OCI-LY1 (cell line): ENCODE measurements around the gene GFI1.
A peak's percentile ranks its signal among the peaks of the same experiment; 100 is the strongest.

Experiments used
- H2AFZ ChIP-seq: fragments of 200-600 bp; sonication (generic), shearing (Covaris generic); 2 replicates; pipeline ENCODE4 v1.6.0; 2014; ENCODE audit warnings: antibody characterized with exemption, mild to moderate bottlenecking, low read length
- H3F3A ChIP-seq: fragments of 200-600 bp; sonication (generic), shearing (Covaris generic); 2 replicates; pipeline ENCODE4 v1.6.0; 2014; ENCODE audit warnings: mild to moderate bottlenecking, antibody characterized with exemption, low read length, moderate library complexity; ENCODE audit not compliant: insufficient read depth
- H3K27ac ChIP-seq: fragments of 200-600 bp; sonication (generic); 2 replicates; pipeline ENCODE4 v1.5.1; 2014; ENCODE audit warnings: low read length, mixed run types, mild to moderate bottlenecking, low read depth; ENCODE audit not compliant: poor library complexity, severe bottlenecking
- H3K27me3 ChIP-seq: fragments of 200-600 bp; sonication (generic); 2 replicates; pipeline ENCODE4 v1.6.0; 2014; ENCODE audit warnings: antibody characterized with exemption, mild to moderate bottlenecking, low read length, moderate library complexity; ENCODE audit not compliant: insufficient read depth
- H3K36me3 ChIP-seq: fragments of 200-600 bp; sonication (generic); 2 replicates; pipeline ENCODE4 v1.6.1; 2014; ENCODE audit warnings: mild to moderate bottlenecking, antibody characterized with exemption, low read length, moderate library complexity, mixed read lengths; ENCODE audit not compliant: insufficient read depth
- H3K4me1 ChIP-seq: fragments of 200-600 bp; sonication (generic); 2 replicates; pipeline ENCODE4 v1.5.1; 2014; ENCODE audit warnings: mild to moderate bottlenecking, low read length, moderate library complexity; ENCODE audit not compliant: insufficient read depth, severe bottlenecking
- H3K4me2 ChIP-seq: fragments of 200-600 bp; sonication (generic), shearing (Covaris generic); 2 replicates; pipeline ENCODE4 v1.6.1; 2014; ENCODE audit warnings: low read length
- H3K4me3 ChIP-seq: fragments of 200-600 bp; sonication (generic); 2 replicates; pipeline ENCODE4 v1.5.1; 2014; ENCODE audit warnings: low read length, low read depth, mild to moderate bottlenecking, mixed read lengths; ENCODE audit not compliant: poor library complexity, severe bottlenecking
- H3K79me2 ChIP-seq: fragments of 200-600 bp; shearing (Covaris generic); 2 replicates; pipeline ENCODE4 v1.6.1; 2016; ENCODE audit warnings: mixed run types, low read length, mixed read lengths; ENCODE audit not compliant: insufficient read depth
- H3K9ac ChIP-seq: fragments of 200-600 bp; sonication (generic), shearing (Covaris generic); 2 replicates; pipeline ENCODE4 v1.6.1; 2014; ENCODE audit warnings: mild to moderate bottlenecking, low read length, mixed read lengths
- H3K9me2 ChIP-seq: fragments of 200-600 bp; sonication (generic), shearing (Covaris generic); 2 replicates; pipeline ENCODE4 v1.6.1; 2014; ENCODE audit warnings: low read depth, mild to moderate bottlenecking, low read length, mixed read lengths
- H3K9me3 ChIP-seq: fragments of 200-600 bp; shearing (Covaris generic); 2 replicates; pipeline ENCODE4 v1.6.1; 2014; ENCODE audit warnings: low read length, mixed read lengths
- H4K20me1 ChIP-seq: fragments of 200-600 bp; sonication (generic), shearing (Covaris generic); 2 replicates; pipeline ENCODE4 v1.6.0; 2016; ENCODE audit warnings: mild to moderate bottlenecking, low read length; ENCODE audit not compliant: insufficient read depth
- EZH2 ChIP-seq: fragments of 200-600 bp; sonication (generic), shearing (Covaris generic); IDR thresholded peaks from 2 replicates; pipeline ENCODE4 v1.8.0; 2017; ENCODE audit warnings: borderline replicate concordance, mixed run types, mild to moderate bottlenecking, antibody characterized with exemption, low read length, moderate library complexity, mixed read lengths
- TF ChIP-seq, protein P1 (sequence below): fragments of 200-600 bp; sonication (generic), shearing (Covaris generic); IDR thresholded peaks from 2 replicates; pipeline ENCODE4 v1.5.1; 2017; ENCODE audit warnings: mild to moderate bottlenecking, antibody characterized with exemption, low read length, moderate library complexity, mixed read lengths

Gene GFI1

DNA sequence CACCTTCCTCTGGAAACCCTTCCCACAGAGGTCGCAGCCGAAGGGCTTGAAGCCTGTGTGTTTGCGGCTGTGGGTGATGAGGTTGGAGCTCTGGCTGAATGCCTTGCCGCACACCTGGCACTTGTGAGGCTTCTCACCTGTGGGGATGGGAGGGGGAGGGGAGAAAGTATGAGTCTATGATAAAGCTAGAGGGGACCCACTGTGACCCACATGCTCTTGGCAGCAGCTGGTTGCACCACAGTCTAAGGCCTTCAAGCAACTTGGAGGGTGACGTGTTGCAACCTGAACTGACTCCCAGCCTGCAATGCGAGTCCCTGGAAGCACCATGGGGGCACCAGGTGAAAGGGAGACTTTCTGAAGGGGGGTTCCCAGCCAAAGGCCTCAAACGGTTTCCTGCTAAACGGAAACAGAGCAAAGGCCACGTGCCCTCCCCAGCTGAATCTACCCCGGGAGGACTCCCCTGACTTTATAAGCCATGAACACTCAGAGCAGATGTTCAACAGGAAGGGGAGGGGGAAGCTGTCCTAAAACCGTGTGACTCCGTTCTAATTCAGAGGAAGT, 10.6 kb downstream of the GFI1 start:
- no peak overlapping the region for H3K9ac ChIP-seq
- H3K27ac ChIP-seq: peak overlapping the region; percentile 70
- no peaks in the 10 kb centered on the region for H3K9me3 ChIP-seq
- no peak overlapping the region for H3K4me3 ChIP-seq
- no peaks in the 10 kb centered on the region for H4K20me1 ChIP-seq
- 0 out of 2 replicates have a peak, but pooled peaks cover 3% of the 10 kb centered on the region for H3F3A ChIP-seq
- no peaks in the 10 kb centered on the region for H3K9me2 ChIP-seq
- TF ChIP-seq, protein P1, sequence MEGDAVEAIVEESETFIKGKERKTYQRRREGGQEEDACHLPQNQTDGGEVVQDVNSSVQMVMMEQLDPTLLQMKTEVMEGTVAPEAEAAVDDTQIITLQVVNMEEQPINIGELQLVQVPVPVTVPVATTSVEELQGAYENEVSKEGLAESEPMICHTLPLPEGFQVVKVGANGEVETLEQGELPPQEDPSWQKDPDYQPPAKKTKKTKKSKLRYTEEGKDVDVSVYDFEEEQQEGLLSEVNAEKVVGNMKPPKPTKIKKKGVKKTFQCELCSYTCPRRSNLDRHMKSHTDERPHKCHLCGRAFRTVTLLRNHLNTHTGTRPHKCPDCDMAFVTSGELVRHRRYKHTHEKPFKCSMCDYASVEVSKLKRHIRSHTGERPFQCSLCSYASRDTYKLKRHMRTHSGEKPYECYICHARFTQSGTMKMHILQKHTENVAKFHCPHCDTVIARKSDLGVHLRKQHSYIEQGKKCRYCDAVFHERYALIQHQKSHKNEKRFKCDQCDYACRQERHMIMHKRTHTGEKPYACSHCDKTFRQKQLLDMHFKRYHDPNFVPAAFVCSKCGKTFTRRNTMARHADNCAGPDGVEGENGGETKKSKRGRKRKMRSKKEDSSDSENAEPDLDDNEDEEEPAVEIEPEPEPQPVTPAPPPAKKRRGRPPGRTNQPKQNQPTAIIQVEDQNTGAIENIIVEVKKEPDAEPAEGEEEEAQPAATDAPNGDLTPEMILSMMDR: no peak
- TF ChIP-seq EZH2: no peak
- H3K79me2 ChIP-seq: no peaks in the 10 kb centered on the region
- no peak overlapping the region for H2AFZ ChIP-seq
- H3K4me1 ChIP-seq: peaks cover 31% of the 10 kb centered on the region
- no peaks in the 10 kb centered on the region for H3K27me3 ChIP-seq
- peaks cover 83% of the 10 kb centered on the region for H3K36me3 ChIP-seq
- peak overlapping the region; percentile 1; the same call in 1 of the 2 replicates for H3K4me2 ChIP-seq

DNA sequence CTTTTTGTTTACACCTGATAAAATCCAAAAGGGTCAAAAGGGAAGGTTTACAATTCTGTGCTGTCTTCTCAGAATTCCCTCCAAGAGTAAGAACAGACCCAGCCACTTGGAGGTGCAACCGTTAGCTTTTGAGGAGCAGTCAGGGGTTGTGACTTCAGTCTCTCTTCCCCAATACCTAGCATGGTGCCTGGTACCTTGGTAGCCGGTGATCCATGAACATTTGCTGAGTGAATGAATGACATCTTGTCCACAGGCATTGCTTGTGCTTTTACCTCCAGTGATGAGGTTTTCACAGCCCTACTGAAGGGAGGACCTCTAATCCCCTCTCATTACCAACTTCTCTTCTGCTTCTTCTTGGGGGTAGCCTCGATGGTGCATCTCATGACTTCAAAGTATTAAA, 11.7 kb downstream of the GFI1 start:
- Histone ChIP-seq H3K4me3 (no peak overlapping the region), H3K9ac (no peak overlapping the region), H3K9me2 (no peaks in the 10 kb centered on the region), H3K27ac (peak overlapping the region; percentile 70), H3K4me2 (no peak overlapping the region), H3K27me3 (no peaks in the 10 kb centered on the region), H3K4me1 (peaks cover 31% of the 10 kb centered on the region), H3K79me2 (no peaks in the 10 kb centered on the region), H3K9me3 (no peaks in the 10 kb centered on the region), H4K20me1 (no peaks in the 10 kb centered on the region), H3K36me3 (peaks cover 83% of the 10 kb centered on the region), H3F3A (0 out of 2 replicates have a peak, but pooled peaks cover 3% of the 10 kb centered on the region), H2AFZ (no peak overlapping the region)
- TF ChIP-seq EZH2: no peak
- TF ChIP-seq, protein P1: no peak

DNA sequence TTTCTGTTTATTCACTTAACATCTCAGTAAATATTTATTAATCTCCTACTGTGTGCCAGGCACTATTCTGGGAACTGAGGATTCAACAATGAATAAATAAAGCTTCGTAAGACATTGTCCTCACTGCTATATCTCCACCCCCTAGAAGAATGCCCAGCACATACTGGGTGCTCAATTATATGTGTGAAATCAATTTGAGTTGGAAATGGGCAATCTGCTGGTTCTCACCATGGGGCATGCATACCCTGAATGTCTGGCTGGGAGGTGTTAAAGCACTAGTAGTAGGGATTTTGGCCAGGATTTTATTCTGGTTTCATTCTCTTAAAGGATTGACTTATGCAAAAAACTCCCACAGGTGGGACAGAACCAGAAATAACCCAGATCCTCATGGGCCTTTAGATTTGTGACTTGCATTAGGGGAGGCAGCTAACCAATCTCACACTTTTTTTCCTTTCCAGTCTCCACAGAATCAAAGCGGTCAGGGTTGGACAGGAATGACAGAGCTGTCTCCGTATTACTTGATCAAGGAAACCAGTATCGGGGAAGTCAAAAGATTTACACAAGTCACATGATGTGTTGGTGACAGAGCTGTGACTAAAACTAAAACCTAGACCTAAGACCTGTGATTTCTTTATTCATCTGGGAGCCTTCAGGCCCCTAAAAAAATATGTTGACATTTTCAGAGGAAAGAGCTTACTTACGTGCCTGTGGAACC, 12.8 kb downstream of the GFI1 start:
- H3K4me2 ChIP-seq: no peak overlapping the region
- TF ChIP-seq, protein P1: no peak
- TF ChIP-seq EZH2: no peak
- H3K4me3 ChIP-seq: no peak overlapping the region
- H3K9me3 ChIP-seq: no peaks in the 10 kb centered on the region
- H4K20me1 ChIP-seq: no peaks in the 10 kb centered on the region
- no peaks in the 10 kb centered on the region for H3K27me3 ChIP-seq
- H3K27ac ChIP-seq: no peak overlapping the region
- H3K36me3 ChIP-seq: peaks cover 73% of the 10 kb centered on the region; the same call in 1 of the 2 replicates
- H3K4me1 ChIP-seq: peaks cover 31% of the 10 kb centered on the region
- H3K9ac ChIP-seq: no peak overlapping the region
- no peak overlapping the region for H2AFZ ChIP-seq
- no peaks in the 10 kb centered on the region for H3K79me2 ChIP-seq
- H3F3A ChIP-seq: 0 out of 2 replicates have a peak, but pooled peaks cover 3% of the 10 kb centered on the region
- H3K9me2 ChIP-seq: no peaks in the 10 kb centered on the region
